Measurements from ENCODE around the gene GATA3.

The GATA3 gene

DNA sequence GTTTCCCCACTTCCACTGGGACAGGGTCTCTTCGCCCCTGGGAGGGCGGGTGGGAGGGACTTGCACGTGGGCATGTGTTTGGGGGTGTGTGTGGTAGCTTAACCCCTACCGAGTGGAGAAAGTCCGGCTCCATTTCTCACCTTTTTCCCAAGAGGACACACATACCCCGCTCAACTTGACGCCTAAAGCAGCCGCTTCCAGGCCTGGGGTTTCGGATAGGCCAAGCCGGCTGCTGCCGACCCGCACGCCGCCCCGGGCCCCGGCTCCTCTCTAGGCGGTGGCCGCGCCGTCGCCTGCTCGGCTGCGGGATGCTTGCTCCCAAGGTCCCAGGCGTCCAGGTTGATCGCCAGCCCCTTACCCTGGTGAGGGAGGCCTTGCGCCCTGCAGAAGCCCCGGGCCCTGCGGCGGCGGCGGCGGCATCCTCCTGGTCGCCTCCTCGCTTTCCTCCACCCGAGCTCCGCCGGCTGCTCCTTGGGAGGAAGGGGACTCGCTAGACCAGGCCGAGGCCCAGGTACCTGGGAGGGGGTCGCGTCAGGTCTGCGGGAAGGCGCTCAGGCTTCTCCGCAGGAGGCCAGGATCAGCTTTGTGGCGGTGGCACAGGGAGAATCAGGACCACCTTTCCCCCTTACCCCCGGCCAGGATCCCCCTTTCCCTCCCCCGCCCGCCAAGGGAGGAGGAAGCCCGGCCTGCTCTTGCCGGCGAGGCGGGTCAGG is 3.2 kb upstream of the GATA3 start:
- DNase-seq: no peak

DNA sequence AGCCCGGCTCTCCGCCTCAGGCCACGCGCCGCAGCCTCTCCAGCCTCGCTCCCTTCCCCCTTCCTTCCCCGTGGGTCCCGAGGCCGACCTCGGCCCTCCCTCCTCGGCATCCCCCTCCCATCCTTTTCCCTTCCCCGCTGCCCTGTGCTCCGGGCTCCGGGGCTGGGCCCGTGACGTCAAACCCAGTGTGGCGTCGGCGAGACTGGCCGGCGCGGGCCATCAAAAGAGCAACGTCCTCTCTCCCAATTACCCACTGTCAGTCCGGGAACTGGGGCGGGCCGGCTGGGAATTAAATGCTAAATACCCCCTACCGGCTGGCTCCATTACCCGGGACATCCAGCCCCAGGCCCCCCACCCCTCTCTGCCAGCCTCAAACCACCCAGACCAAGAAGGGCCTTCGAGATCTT is 2.6 kb upstream of the GATA3 start:
- no peak for DNase-seq

DNA sequence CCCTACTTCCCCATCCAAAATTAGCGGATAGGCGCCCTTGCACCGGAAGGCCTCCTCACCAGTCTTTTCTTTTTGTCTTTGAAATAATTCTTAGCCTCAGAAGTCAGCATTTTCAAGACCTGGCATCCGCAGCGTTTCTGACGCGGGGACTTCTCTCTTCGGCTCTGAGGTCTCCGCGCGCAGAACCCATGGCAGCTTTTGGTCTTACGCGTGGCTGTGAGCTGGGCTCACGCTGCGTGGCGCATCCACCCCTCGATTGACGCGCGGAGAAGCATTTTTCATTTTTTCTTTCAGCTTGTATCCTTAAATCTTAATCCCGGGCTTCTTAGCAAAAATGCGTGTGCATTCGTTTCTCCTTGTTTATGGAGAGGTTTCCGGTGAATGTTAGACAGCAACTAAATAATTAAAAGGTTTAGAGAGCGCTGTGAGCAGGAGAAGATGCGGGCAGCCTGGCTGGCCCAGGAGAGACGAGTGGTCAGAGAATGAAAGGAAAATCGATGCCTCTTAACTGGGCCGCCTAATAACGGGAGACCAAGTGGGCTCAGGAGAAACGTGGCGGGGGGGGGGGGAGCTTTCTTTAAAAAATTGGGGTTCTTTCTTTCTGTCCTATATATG is 2.0 kb upstream of the GATA3 start:
- no peak for DNase-seq

DNA sequence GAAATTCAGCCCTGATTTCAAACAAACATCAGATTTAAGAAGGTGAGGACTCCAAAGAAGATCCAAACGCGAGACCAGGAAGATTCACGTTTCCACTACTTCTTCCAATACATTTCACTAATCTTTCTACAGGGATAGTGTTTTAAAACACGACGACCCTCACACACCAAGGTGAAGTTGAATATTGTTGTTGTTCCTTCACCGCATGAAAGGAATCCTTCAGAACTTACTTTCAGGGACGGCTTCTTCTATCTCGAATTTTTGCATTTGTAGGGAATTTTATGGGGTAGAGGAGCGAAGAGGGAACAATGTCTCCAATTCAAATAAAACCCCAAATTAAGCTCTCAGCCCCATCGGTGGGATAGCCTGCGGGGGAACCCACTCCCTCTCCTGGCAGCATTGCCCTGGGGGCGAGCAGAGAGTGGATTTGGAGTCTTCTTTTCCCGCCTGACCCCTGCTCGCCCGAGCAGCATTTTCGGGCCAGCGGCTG is 1.5 kb upstream of the GATA3 start:
- DNase-seq: no peak

DNA sequence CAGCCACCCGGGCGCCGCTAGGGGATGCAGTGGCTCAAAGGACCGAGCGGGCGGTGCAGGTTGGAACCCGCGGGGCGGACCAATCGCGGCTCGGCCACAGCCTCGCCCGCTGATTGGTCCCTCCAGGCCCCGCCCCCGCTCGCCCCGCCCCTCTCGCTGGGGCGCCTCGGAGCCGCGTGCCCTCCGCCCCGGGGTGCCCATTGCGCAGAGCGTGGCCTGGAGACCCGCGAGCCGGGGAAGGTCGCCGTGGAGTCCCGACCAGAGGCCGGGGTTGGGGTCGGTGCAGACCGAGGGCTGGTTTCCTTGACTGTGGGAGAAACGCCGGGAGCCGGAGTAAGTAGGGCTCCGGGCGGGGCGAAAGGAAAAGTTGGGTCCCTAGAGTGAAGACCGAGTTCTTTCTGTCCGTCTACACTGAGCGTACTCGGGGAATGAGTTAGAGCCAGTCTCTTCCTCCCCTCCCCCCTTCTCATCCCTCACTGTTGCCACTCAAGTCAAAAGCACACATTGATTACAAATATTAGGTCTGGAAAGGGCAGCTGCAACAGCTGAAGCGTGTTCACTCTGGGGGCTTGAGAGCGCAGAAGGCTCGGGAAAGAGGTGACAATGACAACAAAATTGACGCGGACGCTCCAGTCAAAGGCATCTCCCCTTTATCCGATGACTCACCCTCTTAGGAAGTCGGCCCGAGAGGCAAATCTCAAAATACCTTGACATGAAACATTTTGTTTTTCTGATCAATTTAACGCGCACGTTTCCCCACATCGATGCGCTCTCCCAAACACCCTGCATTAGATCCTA is 843 bp upstream of the GATA3 start:
- peak; percentile 96 for DNase-seq

DNA sequence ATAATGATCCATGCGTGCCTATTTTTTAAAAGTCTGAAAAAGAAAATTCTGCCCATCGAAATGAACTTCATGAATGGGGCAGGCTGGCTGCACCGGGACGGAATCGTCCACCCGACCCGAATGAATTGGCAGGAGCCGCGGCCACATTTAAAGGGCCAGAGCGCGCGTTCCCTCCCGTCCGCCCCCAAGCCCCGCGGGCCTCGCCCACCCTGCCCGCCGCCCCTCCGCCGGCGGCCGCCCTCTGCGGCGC is 319 bp upstream of the GATA3 start:
- no peak for DNase-seq

DNA sequence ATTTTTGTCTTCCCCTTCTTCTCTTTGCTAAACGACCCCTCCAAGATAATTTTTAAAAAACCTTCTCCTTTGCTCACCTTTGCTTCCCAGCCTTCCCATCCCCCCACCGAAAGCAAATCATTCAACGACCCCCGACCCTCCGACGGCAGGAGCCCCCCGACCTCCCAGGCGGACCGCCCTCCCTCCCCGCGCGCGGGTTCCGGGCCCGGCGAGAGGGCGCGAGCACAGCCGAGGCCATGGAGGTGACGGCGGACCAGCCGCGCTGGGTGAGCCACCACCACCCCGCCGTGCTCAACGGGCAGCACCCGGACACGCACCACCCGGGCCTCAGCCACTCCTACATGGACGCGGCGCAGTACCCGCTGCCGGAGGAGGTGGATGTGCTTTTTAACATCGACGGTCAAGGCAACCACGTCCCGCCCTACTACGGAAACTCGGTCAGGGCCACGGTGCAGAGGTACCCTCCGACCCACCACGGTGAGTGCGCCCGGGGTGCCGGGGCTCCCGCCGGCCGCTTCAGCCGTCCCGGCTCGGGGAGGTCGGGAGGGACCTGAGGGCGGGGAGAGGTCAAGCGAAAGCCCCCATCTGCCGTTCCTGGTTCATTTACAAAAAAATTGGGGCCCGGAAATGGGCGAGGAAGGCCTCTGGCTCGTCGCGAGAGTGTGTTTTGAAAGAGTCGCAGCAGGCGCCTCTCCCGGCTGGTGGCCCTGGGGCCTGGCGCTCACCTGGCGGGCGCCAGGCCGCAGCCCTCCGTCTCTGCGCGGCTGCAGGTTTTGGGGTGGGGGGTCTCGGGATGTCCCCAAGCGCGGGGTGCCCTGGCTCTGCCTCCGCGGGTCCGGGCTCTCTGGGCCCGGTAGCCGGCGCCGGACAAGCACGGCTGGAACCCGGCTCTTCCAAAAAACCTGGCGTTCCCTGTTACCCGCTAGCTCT is 1.2 kb downstream of the GATA3 start:
- DNase-seq: peak; percentile 51

DNA sequence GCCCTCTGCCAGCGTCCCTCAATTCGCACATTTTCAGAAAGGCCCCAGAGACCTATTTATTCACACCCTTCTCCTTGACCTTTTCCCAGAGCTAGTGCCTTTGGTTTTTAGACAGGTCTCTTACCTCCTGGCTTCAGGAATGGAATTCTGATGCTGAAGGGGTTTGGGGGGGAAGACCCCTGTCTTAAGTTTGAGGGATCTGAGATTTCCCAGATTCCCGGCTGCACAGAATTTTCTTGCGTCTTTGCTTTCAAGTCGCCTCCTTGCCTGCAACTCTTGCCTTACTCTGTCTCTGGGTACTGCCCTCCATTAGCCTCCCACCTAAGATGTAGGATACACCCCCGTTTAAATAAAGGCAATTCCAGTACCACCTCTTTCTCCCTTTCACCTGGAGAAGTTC is 1.9 kb downstream of the GATA3 start:
- no peak for DNase-seq

DNA sequence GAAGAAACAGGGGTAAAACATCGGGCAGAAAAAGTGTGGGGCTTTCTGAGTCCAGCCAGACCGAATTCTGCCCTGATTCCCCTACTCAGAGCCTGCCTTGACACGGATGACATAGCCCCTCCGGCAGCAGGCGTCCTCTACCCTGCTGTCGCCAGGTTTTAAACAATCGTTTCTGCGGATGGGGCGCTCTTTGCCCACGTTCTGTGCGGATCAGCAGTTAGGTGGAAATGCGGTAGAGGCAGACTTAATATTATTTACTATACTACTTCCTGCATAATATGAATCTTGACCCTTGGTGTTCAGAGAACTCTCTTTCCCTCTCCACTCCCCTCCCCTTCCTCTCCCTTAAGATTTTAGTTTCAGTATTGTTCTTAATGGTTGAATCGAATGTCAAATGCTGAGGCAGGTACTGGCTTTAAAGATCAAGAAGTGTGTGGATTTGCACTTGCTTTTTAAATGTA is 2.4 kb downstream of the GATA3 start:
- peak; percentile 85 for DNase-seq

DNA sequence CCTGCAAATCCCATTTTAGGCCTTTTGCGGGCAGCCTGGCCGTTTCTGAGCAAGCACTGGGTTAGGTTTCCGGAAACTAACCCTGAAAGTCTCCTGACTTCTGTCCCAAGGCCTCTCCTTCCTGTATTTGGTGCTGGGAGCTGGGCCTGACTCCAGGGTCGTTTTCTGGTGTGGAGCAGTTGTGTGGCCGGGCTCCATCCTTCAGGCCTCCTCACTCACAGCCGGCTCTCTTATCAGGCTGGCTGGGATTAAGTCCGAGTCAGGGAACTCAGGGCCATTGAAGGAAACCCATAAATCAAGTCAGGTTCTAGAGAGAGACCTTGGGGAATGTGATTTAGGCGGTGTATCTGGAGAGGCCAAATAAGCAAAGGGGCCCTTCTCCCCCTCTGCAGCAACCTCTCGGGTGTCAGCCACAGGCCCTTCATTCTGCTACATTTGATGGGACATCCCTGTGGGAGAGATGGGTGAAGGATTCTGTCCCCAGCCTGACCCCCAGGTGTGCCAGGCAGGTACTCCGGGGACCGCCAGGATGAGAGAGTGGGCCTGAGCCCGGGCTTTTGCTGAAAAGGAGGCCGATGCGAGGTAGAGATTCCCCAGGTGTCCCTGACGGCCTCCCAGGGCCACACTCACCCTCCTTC is 3.3 kb downstream of the GATA3 start:
- DNase-seq: no peak

DNA sequence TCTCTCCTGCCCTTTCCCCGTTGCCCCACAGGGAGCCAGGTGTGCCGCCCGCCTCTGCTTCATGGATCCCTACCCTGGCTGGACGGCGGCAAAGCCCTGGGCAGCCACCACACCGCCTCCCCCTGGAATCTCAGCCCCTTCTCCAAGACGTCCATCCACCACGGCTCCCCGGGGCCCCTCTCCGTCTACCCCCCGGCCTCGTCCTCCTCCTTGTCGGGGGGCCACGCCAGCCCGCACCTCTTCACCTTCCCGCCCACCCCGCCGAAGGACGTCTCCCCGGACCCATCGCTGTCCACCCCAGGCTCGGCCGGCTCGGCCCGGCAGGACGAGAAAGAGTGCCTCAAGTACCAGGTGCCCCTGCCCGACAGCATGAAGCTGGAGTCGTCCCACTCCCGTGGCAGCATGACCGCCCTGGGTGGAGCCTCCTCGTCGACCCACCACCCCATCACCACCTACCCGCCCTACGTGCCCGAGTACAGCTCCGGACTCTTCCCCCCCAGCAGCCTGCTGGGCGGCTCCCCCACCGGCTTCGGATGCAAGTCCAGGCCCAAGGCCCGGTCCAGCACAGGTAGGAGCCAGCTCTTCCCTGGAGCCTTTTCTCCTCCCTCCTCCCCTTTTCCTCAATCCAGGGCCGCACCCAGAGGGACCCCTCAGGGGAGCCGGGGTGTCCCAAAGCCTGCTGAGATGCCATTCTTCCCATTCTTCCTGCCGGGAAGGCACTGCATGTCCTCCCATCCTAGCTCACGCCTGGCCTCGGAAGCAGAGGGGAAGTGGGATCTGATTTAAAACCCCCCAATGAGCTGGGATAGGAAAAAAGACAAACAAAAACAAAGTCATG is 4.0 kb downstream of the GATA3 start:
- no peak for DNase-seq

DNA sequence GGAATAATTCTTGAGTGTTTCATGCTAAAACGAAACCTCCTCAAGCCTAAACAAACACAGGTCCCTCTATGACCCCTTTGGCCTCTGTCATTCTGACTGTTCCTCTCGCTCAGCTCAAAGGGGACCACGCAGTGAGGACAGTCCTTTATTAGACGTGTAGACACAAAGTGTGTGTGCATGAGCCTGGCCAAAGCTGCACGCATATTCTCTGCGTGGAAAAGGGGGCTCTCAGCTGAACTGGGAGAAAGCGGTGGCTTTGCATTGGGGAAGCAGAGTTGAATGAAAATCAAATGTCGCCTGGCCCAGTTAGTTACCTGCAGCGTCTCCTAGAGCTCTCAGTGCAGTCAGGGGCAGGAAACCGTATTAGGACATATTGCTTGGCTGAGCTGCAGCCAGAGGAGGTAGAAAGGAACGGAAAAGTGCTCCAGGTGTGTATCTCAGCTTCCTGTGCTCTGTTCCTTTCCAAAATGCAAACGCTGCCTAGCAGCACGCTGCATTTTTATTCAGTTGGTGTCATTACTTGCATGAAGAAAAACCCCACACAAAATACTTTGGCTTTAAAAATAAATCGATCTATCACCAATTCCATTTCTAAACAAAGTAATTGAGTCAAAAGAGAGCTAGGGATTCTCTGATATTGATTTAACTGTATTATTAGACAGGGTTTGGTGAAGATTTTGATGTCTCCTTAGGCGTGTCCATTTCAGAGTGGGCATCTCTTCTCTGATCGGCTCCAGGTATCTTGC is 4.9 kb downstream of the GATA3 start:
- no peak for DNase-seq

DNA sequence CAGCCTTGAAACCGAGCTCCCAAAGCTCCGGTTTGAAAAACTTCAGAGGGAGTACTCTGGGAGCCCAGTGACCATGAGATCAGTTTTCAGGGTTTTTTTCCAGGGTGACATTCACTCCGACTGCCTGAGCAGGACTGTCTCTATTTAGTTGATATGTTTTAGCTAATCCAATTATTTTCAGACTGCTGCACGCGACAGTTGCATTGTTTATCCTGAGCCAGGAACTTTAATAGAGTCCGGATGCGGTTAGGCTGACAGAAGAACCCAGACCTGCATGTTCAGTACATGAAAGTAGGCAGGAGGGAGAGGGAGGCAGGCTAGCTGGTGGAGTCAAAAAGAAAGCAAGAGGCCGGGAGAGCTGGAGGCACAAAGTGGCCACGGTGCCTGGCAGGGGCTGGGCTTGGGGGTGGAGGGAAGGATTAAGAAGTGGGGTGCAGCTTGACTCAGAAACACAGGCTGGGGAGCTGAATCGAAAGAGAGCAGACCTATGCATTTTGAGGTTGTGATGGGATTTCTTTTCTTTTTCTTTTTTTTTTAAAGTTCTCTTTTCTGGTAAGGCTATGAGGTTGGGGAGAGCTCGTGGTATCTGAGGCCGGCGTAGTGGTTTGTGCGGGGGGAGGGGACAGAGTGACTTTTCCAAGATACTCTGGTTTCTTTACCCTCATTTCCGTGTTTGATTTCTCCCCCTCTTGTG is 5.7 kb downstream of the GATA3 start:
- DNase-seq: peak; percentile 93

DNA sequence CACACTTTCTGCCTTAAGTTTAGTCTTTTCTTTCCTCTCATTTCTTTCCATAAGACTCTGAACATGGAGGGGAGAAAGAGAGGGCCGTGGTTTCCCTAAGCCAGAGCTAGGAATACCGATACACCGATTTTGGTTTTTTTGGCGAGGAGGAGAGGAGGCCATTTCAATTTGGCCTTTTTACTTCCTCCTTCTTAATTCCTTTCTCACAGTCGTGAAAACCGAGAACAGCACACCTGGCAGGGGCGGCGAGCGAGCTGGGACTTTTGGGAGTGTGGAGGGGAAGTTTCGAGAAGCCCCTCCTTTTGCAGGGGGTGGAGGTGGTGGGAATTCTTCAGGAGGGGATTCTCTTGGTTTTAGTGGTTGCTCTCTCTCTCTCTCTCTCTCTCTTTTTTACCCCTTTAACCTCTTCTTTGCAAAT is 6.2 kb downstream of the GATA3 start:
- DNase-seq: no peak

DNA sequence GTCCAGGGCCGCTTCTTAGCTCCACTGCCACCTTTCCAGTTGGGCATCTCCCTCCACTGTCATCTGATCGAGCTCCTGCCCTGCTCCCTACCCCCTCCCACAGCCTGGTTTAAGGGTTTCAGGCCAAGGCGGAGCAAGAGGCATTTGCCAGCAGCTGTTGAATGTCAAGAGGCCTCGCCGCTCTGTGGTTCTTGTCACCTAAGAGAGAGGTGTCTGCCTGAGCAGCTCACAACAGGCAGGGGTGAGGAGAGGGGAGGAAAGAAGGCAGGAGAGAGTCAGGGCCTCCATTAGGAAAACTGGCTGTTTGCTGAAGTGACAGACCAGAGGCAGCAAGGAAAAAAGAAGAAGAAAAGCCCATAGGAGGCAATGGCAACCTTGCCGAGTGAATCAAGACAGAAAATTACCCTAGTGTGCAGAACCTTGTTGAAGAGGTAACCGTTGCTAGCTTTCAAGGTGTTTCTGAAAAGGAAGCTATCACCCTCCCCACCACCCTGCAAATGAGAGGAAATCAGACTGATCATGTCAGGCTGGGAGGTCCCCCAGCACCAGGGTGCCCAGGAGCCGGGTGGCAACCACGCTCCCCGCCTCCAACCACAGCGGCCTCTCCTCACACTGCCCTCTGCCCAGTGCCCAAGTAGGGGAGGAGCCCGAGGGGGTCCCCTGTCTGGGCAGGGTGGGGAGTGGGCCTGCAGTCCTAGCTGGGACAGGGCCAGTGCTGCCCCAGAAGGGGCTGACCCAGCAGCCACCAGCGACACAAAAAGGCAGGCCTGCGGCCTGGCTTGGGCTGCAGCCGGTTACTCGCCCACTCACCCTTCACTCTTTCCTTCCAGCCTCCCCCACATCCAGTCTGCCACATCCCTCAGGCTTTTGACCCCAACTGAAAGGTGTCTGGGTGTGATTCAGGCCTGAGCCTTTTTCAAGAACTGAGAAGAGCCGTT is 7.1 kb downstream of the GATA3 start:
- peak; percentile 75 for DNase-seq

DNA sequence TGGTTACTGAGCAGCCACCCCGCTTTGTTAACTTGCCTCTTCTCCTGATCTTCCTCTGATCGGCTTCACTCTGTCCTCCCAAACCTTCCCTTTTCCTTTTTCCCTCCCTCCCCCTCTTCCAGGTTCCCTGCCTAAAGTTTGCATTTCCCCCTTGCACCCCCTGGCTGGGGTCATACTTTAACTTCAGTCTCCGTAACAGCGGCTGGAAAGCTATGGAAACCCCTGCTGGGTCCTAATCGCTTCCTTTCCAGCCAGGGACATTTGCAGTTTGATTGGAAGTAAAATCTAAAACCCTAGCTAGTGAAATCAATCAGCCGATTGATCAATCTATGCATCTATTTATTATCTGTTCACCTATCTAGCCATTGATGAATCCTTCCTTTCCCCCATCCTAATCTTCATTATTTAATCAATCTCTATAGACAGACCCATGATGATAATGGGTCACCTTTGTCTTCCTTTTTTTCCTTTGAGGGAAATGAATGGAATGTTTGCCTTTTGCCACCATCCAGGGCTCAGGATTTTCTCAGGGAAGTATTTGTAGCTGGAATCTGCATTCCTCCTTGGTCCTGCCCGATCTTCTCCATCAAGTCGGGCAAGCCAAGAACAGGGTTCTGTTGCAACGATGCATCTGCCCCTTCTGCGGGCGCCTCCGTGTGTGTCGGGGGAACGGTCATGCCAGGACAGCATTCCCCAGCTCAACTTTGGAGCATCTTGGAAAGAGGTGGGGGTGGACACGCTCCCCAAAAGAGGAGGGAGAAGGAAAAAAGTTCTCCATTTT is 8.8 kb downstream of the GATA3 start:
- DNase-seq: no peak

DNA sequence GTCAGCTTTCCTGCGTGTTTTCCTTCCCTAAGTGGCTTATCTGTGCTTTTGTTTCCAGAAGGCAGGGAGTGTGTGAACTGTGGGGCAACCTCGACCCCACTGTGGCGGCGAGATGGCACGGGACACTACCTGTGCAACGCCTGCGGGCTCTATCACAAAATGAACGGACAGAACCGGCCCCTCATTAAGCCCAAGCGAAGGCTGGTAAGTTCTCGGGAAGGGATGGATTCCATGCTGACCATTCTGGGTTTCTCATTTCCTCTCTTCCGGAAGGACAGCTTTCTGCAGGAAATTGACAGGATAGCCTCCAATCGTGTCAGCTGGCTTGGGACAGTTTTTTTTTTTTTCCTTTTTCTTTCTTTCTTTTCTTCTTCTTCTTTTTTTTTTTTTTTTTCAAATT is 9.4 kb downstream of the GATA3 start:
- no peak for DNase-seq

DNA sequence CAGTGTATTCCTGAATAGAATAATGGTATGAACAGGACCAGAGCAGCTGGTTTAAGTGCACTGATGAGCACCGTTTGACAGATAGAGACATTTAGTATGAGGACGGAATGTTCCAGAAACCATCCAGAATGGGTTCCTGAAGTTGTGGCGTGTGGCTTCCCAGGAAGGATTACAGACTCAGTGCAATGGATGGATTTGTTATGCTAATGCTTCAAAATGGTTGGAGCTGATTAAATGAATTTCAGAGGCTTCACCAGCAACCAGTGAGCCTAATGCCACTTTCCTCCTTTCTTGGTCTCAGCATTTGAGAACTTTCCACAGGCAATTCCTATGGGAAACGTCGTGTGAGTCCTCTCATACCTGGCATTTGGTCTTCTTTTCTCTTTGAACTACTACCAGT is 9.9 kb downstream of the GATA3 start:
- DNase-seq: no peak

Data from activated CD4-positive, alpha-beta T cell treated with anti-CD3 and anti-CD28 coated beads, Interleukin-10, Interleukin-2, amounts not matched to agents 100 ng/mL and 50 ng/mL, durations not matched to agents 16 hours and 8 hours (primary cell).